Measurements from ENCODE around the gene NIN. TPM values are rescaled to one million over a fixed set of nuclear protein-coding genes. Genes with fewer than 3 reads are reported as not detected.
A peak's percentile ranks its signal among the peaks of the same experiment; 100 is the strongest.

NIN gene
- total RNA-seq, 2 experiments from 2014 or later = 56.9 to 57.9 TPM

DNA sequence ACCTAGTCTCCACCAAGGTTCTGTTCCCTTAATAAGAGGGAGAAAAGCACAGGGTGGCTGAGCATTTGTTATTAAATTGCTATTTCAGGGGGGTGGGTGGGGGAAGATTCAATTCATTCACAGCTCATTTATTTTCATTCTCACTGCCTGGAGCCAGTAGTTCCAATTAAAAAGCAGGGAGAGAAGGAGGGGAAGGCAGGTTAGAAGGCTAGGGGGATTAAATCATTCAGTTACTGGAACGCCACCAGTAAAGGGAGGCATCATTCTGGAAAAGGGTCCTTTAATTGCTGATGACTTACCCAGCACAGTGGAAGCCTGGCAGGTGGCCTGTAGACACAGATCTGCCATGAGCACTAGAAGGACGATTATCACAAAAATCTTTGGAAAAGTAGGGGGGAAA lies 47.4 kb downstream of the NIN start:
- Mint-ChIP-seq H3K9me3 (no peaks in the 10 kb centered on the region), H3K27me3 (ENCODE audit: low read depth) (no peaks in the 10 kb centered on the region), H3K27ac (no peak overlapping the region), H3K4me1 (ENCODE audit: low read depth) (peaks cover 64% of the 10 kb centered on the region), H3K4me3 (no peak overlapping the region), H3K36me3 (ENCODE audit: low read depth) (peaks cover 8% of the 10 kb centered on the region)
- DNase-seq = no peak
- CTCF ChIA-PET = interaction anchor here (4.0 kb wide), 1 partner anchor 76 kb away, joined by 42 read pairs; no protein-coding TSS in a partner anchor
- intact Hi-C loops (cut with micrococcal nuclease) = no loop called here

DNA sequence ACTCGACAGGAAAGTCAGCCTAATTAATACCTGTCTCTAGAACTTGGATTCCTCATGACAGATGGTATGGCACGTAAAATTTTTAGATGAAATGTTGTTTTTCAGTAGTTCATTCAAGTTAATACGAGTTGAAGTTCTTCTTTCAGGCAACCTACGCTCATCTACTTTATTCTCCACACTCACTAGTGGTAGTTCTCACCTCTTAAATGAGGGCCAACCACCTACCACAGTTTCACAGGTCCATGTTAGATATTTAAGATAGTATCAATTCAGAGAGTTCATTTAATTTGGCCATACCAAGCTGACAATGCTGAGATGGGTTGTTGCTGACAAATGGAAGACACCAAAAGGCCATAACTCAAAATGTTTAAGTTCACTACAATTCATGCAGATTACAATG lies 50.6 kb downstream of the NIN start:
- Mint-ChIP-seq H3K9me3 (no peaks in the 10 kb centered on the region), H3K36me3 (ENCODE audit: low read depth) (peaks cover 9% of the 10 kb centered on the region), H3K27me3 (ENCODE audit: low read depth) (no peaks in the 10 kb centered on the region), H3K27ac (no peak overlapping the region), H3K4me3 (no peak overlapping the region), H3K4me1 (ENCODE audit: low read depth) (peaks cover 35% of the 10 kb centered on the region)
- CTCF ChIA-PET = interaction anchor here (1.0 to 9.0 kb wide), 3 partner anchors 12 to 80 kb away, joined by 3 to 143 read pairs (median 3); no protein-coding TSS in a partner anchor
- DNase-seq = no peak
- intact Hi-C loops (cut with micrococcal nuclease) = no loop called here

DNA sequence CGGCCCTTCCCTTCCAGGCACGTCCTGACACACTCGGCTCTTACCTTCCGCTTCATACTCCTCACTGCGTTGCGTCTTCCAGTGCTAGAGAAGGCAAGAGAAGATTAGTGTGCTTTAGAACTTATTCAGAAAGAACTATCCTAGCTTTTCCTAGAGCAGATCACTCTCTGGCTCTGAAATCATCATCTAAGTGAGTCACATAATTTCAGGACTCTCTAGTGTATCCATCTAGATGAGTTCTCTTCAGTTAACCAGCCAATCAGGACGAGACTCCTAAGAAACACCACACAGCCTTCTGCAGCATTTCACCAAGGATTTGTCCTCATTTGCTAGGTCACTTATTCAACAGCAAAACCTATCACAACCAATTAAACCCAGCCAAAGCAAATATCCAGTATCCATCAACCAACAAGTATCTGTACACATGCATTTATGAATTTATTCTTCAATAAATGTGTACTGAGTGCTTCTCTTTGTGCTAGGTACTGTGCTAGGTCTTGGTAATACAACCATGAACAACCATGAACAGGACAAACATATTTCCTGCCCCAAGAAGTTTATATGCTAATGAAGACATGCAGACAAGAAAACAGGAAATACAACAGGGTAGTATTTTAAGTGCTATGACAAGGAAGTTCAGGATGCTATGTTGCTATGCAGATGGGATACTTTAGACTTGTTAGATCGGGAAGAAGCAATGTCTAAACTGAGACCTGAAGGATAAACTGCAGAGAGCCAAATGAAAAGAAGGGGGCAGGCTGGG lies 52.1 kb downstream of the NIN start:
- Mint-ChIP-seq H3K27ac (no peak overlapping the region), H3K36me3 (ENCODE audit: low read depth) (peaks cover 15% of the 10 kb centered on the region), H3K4me3 (no peak overlapping the region), H3K9me3 (no peaks in the 10 kb centered on the region), H3K27me3 (ENCODE audit: low read depth) (no peaks in the 10 kb centered on the region), H3K4me1 (ENCODE audit: low read depth) (peaks cover 32% of the 10 kb centered on the region)
- intact Hi-C loops (cut with micrococcal nuclease) = loop anchor here (1.0 to 2.0 kb wide), 5 partner anchors 81 to 434 kb away; no protein-coding TSS in a partner anchor
- CTCF ChIA-PET = interaction anchor here (0.7 to 9.0 kb wide), 19 partner anchors 10 to 256 kb away, joined by 3 to 143 read pairs (median 5); no protein-coding TSS in a partner anchor
- no peak for DNase-seq

DNA sequence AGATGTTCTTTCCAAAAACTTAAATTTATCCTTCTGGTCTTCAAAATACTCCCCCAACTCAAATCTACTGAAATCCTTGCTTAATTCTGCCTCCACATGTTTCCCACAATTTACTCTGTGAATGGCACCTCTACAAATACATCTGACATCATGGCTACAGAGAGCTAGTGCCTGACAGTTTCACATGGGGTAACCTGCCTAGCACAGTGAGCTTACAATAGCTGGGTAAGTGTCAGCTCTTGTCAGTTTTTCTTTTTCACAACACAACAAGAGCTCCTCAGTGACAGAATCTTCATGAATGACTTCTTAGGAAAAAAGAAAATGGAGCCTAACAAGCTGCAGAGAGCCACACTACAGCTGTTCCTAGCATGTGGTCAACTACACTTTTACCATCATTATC lies 54.4 kb downstream of the NIN start:
- CTCF ChIA-PET = interaction anchor here (0.7 to 9.0 kb wide), 26 partner anchors 9 to 1098 kb away, joined by 3 to 143 read pairs (median 6); partner anchors contain the start of genes ATL1 and SAV1
- Mint-ChIP-seq H3K27ac (no peak overlapping the region), H3K36me3 (ENCODE audit: low read depth) (peaks cover 33% of the 10 kb centered on the region), H3K27me3 (ENCODE audit: low read depth) (no peaks in the 10 kb centered on the region), H3K4me3 (no peak overlapping the region), H3K4me1 (ENCODE audit: low read depth) (peaks cover 25% of the 10 kb centered on the region), H3K9me3 (no peaks in the 10 kb centered on the region)
- no peak for DNase-seq
- intact Hi-C loops (cut with micrococcal nuclease) = no loop called here

DNA sequence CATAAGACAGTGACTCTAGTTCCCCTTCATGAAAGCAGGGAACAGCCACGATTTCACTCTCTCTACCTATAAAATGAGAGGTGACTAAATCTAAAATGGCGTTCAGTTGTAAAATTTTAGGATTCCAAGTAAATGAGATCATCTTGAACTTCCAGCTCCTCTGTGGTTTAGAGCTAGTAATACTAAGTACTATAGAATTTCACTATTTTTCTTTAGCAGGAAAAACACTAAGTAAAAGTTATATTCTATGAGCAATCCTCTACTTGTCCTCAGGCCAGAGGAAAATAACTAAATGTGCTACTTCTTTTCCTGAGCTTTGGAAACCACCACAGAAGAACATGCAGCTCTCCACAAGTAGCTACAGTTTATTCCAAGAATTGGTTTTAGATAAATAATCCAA lies 55.6 kb downstream of the NIN start:
- CTCF ChIA-PET = interaction anchor here (0.6 to 9.0 kb wide), 23 partner anchors 10 to 235 kb away, joined by 3 to 143 read pairs (median 5); no protein-coding TSS in a partner anchor
- Mint-ChIP-seq H3K27me3 (ENCODE audit: low read depth) (no peaks in the 10 kb centered on the region), H3K4me3 (no peak overlapping the region), H3K9me3 (no peaks in the 10 kb centered on the region), H3K4me1 (ENCODE audit: low read depth) (peaks cover 25% of the 10 kb centered on the region), H3K27ac (no peak overlapping the region), H3K36me3 (ENCODE audit: low read depth) (peaks cover 41% of the 10 kb centered on the region)
- intact Hi-C loops (cut with micrococcal nuclease) = no loop called here
- no peak for DNase-seq

DNA sequence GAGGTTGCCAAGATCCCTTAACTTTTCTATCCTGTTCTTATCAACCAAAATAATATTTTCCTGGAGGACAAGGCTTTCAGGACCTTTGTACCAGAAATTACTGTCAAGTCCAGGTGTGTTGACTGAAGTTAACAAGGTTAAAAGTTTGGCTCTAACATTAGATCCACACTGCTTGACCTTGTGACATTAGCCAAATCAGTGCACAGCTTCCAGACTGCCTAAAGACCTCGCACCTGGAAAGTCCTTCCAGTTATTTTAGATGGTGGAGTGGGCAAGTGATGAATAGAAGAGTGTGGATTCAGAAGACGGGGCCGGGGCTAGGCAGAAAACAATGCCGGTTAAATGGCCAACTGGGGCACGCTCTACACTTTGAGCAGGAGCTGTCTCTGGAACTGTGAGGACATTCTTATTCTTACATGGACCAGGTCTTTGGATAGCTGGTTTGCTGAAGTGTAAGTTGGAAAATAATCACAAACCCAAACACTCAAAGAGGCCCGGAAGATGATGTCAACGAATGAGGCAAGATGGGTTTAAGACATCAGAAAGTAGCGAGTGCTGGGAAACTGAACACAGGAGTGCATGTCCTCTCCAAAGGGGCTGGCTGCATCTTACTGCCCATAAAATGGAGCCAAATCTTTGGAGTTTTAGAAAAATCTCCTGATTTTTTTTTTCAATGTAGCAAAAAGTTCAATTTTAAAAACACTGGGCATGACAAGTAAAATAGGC lies 56.3 kb downstream of the NIN start:
- Mint-ChIP-seq H3K27me3 (ENCODE audit: low read depth) (no peaks in the 10 kb centered on the region), H3K4me1 (ENCODE audit: low read depth) (peaks cover 25% of the 10 kb centered on the region), H3K9me3 (no peaks in the 10 kb centered on the region), H3K4me3 (no peak overlapping the region), H3K27ac (no peak overlapping the region), H3K36me3 (ENCODE audit: low read depth) (peaks cover 45% of the 10 kb centered on the region)
- CTCF ChIA-PET = interaction anchor here (0.6 to 9.0 kb wide), 35 partner anchors 10 to 246 kb away, joined by 3 to 143 read pairs (median 4); no protein-coding TSS in a partner anchor
- intact Hi-C loops (cut with micrococcal nuclease) = no loop called here
- no peak for DNase-seq

DNA sequence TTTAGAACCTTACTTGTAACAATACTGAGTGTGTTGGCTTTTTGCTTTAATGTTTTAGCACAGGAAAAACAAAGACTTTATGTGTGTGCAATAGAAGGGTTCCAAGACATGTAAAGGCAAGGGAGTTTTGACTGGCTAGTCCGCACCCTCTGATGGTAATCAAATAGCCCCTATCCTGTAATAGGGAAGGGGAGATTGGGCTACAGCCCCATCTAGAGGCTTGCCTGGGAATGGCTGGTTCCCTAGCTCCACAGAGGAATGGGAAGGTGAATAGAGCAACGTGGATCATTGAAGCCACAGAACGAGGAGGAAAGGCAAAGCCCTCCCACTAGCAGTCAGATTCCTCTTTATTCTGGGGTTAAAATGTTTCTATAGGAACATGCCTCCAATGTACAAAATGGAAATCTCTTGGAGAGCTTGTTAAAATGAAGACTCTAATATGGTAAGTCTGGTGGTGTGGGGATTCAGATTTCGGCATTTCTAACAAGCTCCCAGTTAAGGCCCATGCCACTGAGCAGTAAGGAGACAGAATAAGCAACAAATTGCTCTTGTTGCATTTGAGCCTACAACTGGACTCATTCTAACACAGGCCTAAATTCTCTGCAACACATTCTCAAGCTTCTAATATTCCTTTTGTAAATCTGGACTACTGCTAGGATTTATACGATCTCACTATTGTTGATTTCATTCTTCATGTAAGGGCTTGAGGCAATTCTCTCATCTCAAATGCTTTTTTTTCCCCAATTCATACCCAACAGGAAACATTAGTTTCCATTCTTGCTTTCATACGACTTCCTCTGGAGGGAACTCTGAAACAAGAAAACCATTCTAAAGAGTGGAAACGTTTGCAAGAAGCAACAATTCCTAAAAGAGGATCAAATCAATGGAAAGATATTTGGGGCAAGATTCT lies 57.1 kb downstream of the NIN start:
- CTCF ChIA-PET = interaction anchor here (0.5 to 9.0 kb wide), 35 partner anchors 10 to 514 kb away, joined by 3 to 143 read pairs (median 4); no protein-coding TSS in a partner anchor
- Mint-ChIP-seq H3K36me3 (ENCODE audit: low read depth) (peaks cover 49% of the 10 kb centered on the region), H3K27ac (no peak overlapping the region)

DNA sequence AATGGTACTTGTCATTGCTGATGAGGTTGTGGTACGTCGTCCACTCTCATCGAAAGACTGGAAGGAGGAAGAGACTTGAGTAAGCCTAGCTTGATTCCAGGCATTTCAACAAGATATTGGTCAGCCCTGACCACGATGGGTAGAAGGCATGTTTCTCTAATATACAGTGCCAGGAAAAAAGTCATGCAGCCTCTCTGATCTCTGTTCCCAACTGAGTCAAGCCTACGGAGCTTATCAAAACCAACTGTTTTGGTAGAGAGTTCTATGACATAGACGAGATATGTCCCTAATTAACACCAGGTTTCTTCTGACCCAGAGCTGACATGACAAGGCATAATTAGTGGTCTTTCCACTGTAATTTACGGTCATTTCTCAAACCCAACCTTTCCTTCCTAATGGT lies 58.5 kb downstream of the NIN start:
- Mint-ChIP-seq H3K36me3 (ENCODE audit: low read depth) (peaks cover 59% of the 10 kb centered on the region), H3K9me3 (no peaks in the 10 kb centered on the region), H3K4me3 (no peak overlapping the region), H3K27ac (no peak overlapping the region), H3K4me1 (ENCODE audit: low read depth) (peaks cover 20% of the 10 kb centered on the region), H3K27me3 (ENCODE audit: low read depth) (no peaks in the 10 kb centered on the region)
- CTCF ChIA-PET = interaction anchor here (2.1 to 9.0 kb wide), 2 partner anchors 58 to 88 kb away, joined by 9 to 143 read pairs; no protein-coding TSS in a partner anchor
- intact Hi-C loops (cut with micrococcal nuclease) = loop anchor here (2.0 kb wide), 1 partner anchor 58 kb away; no protein-coding TSS in a partner anchor
- no peak for DNase-seq

More for the DNA sequence above, 57.1 kb downstream of the NIN start:
- Mint-ChIP-seq H3K9me3 (no peaks in the 10 kb centered on the region), H3K4me1 (ENCODE audit: low read depth) (peaks cover 21% of the 10 kb centered on the region), H3K27me3 (ENCODE audit: low read depth) (no peaks in the 10 kb centered on the region), H3K4me3 (no peak overlapping the region)
- intact Hi-C loops (cut with micrococcal nuclease) = loop anchor here (1.0 to 2.0 kb wide), 5 partner anchors 59 to 231 kb away; no protein-coding TSS in a partner anchor
- peak; percentile 61 for DNase-seq

DNA sequence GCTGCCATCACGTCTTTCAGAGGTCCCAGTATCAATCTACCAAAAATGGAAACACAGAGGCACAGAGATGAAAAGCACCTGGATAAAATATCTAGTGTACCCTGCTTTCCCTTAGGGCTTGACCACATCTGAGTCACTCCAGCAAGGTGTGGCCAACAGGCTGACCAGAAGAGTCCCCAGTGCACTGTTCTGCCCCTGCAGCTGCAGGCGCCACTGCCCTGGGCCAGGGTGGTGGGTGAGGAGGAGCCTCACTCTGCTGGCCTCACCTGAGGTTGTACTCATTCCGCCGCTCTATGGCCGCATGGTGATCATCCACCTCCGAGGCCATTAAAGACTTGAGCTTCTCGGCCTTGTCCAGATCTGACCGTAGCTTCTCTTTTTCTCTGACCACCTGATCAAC lies 60.4 kb downstream of the NIN start:
- Mint-ChIP-seq H3K36me3 (ENCODE audit: low read depth) (peaks cover 60% of the 10 kb centered on the region), H3K9me3 (no peaks in the 10 kb centered on the region), H3K4me1 (ENCODE audit: low read depth) (peaks cover 20% of the 10 kb centered on the region), H3K4me3 (no peak overlapping the region), H3K27ac (no peak overlapping the region), H3K27me3 (ENCODE audit: low read depth) (no peaks in the 10 kb centered on the region)
- intact Hi-C loops (cut with micrococcal nuclease) = no loop called here
- DNase-seq = no peak
- CTCF ChIA-PET = no interaction called here

DNA sequence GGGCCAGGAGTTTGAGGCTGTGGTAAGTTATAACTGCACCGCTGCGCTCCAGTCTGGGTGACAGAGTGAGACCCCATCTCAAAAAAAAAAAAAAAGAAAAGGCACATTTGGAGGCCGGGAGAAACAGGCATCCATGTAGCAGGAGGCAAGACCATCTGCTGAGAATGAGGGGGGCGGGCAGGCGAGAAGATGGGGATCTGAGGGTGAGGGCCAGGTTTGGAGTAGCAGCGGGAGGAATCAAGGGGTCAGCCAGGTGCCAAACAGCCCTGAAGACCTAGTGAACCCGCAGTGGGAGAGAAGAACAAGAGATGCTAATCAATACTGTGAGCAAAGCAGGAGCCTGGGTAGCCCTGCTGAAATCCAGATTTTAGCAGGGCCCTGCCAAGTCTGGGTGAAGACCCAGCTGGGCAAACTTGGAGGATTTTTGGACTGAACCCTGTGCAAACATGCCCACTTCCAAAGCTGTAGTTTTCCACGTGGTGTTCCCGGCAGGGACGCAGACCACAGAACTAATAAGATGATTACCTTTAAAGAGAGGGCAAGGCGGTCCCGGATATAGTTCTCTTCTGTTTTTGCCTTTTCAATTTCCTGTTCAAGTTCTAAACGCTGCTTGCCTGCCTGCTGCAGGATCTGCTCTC lies 61.0 kb downstream of the NIN start:
- H3K27me3 Mint-ChIP-seq (ENCODE audit: low read depth) = no peaks in the 10 kb centered on the region
- DNase-seq = no peak
- no peak overlapping the region for H3K4me3 Mint-ChIP-seq
- H3K9me3 Mint-ChIP-seq = no peaks in the 10 kb centered on the region
- peaks cover 57% of the 10 kb centered on the region for H3K36me3 Mint-ChIP-seq (ENCODE audit: low read depth)
- H3K4me1 Mint-ChIP-seq (ENCODE audit: low read depth) = peaks cover 19% of the 10 kb centered on the region
- CTCF ChIA-PET = interaction anchor here (2.0 kb wide), 1 partner anchor 8 kb away, joined by 5 read pairs; no protein-coding TSS in a partner anchor
- no peak overlapping the region for H3K27ac Mint-ChIP-seq
- intact Hi-C loops (cut with micrococcal nuclease) = no loop called here

DNA sequence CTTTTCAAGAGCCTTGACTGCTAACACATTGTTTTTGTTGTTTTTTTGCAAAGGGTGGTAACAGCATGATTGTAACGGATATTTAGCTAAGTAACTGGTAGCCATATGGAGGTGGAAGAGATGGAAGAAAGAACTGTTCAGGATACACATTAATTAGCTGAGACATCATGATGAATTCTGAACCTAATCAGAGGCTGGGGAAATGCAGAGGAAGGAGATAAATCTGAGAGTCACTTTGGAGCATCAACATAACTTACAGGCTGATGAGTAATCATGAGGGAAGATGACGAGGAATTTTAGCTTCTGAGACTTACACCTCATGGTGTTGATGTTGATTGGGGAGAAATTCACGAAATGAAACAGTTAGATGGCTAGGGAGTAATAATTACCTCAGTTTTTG lies 62.3 kb downstream of the NIN start:
- no peak for DNase-seq
- H3K27me3 Mint-ChIP-seq (ENCODE audit: low read depth) = no peaks in the 10 kb centered on the region
- no peaks in the 10 kb centered on the region for H3K9me3 Mint-ChIP-seq
- peaks cover 8% of the 10 kb centered on the region for H3K4me1 Mint-ChIP-seq (ENCODE audit: low read depth)
- H3K27ac Mint-ChIP-seq = no peak overlapping the region
- intact Hi-C loops (cut with micrococcal nuclease) = no loop called here
- peaks cover 56% of the 10 kb centered on the region for H3K36me3 Mint-ChIP-seq (ENCODE audit: low read depth)
- H3K4me3 Mint-ChIP-seq = no peak overlapping the region
- CTCF ChIA-PET = interaction anchor here (2.0 kb wide), 1 partner anchor 9 kb away, joined by 5 read pairs; no protein-coding TSS in a partner anchor
